Tibial artery (tissue), 4 donors: ENCODE results near the gene RPTOR.

ENCODE experiments used
- DNase-seq, 2 donors: peaks; one replicate each; pipeline ENCODE4 v3.0.0-alpha.2; 2019
- H3K27ac ChIP-seq, 2 donors: fragments of 200-600 bp; sonication (generic) in 1 of 2; 1 replicate in 1 of 2; 2 replicates in 1 of 2; pipeline ENCODE4 v1.5.1; 2018 to 2019; ENCODE audit warnings: mild to moderate bottlenecking in 1 of 2
- H3K27me3 ChIP-seq, 2 donors: fragments of 200-600 bp; sonication (generic) in 1 of 2; one replicate each; pipeline versions ENCODE4 v1.5.1 to v1.6.0; 2016 to 2019
- H3K36me3 ChIP-seq, 3 donors: fragments of 200-600 bp; sonication (generic) in 2 of 3; one replicate each; pipeline ENCODE4 v1.5.1; 2016 to 2019; ENCODE audit warnings: mild to moderate bottlenecking in 2 of 3
- H3K4me1 ChIP-seq, 4 donors: fragments of 200-600 bp; sonication (generic) in 2 of 4; 1 replicate in 3 of 4; 2 replicates in 1 of 4; pipeline ENCODE4 v1.5.1; 2016 to 2019
- H3K4me3 ChIP-seq, 2 donors: fragments of 200-600 bp; sonication (generic) in 1 of 2; 1 replicate in 1 of 2; 2 replicates in 1 of 2; pipeline ENCODE4 v1.5.1; 2018 to 2019; ENCODE audit warnings: mild to moderate bottlenecking in 2 of 2
- H3K9me3 ChIP-seq, 3 donors: fragments of 200-600 bp; sonication (generic) in 1 of 3; one replicate each; pipeline ENCODE4 v1.5.1; 2016 to 2019
- intact Hi-C: fragments of 100-400 bp; cut with DNase I; formaldehyde crosslinking; loops from one replicate; pipeline ENCODE4 v1.15.0; 2023; ENCODE audit warnings: low total_unique reads
- TF ChIP-seq, protein P1 (sequence below), 2 experiments: fragments of 200-600 bp in 1 of 2; fragments of 450-650 bp in 1 of 2; IDR thresholded peaks; one replicate each; pipeline ENCODE4 v1.5.1; 2017 to 2019; ENCODE audit warnings: antibody characterized with exemption in 2 of 2, mild to moderate bottlenecking in 1 of 2, moderate library complexity in 1 of 2

RPTOR gene

GRCh38 chr17:80902963-80903611 lies 358.4 kb downstream of the RPTOR start:
- Histone ChIP-seq H3K4me3 (no peak overlapping the region), H3K36me3 (peaks cover 6 to 58% (median 10%) of the 10 kb centered on the region in 3 donors), H3K27ac (peak overlapping the region in 1 of 2 donors; percentile 26), H3K27me3 (no peaks in the 10 kb centered on the region), H3K9me3 (no peaks in the 10 kb centered on the region), H3K4me1 (peaks cover 0 to 14% (median 8%) of the 10 kb centered on the region in 4 donors)
- no peak for DNase-seq
- TF ChIP-seq, protein P1, sequence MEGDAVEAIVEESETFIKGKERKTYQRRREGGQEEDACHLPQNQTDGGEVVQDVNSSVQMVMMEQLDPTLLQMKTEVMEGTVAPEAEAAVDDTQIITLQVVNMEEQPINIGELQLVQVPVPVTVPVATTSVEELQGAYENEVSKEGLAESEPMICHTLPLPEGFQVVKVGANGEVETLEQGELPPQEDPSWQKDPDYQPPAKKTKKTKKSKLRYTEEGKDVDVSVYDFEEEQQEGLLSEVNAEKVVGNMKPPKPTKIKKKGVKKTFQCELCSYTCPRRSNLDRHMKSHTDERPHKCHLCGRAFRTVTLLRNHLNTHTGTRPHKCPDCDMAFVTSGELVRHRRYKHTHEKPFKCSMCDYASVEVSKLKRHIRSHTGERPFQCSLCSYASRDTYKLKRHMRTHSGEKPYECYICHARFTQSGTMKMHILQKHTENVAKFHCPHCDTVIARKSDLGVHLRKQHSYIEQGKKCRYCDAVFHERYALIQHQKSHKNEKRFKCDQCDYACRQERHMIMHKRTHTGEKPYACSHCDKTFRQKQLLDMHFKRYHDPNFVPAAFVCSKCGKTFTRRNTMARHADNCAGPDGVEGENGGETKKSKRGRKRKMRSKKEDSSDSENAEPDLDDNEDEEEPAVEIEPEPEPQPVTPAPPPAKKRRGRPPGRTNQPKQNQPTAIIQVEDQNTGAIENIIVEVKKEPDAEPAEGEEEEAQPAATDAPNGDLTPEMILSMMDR (IDR thresholded peaks at IDR 0.05) = no peak
- intact Hi-C loops = no loop called here

- no peak overlapping the region for H3K27ac ChIP-seq
- peaks cover 0 to 14% (median 8%) of the 10 kb centered on the region in 4 donors for H3K4me1 ChIP-seq
- intact Hi-C loops = no loop called here
- peaks cover 13 to 69% (median 21%) of the 10 kb centered on the region in 3 donors for H3K36me3 ChIP-seq
- H3K4me3 ChIP-seq = no peak overlapping the region
- H3K9me3 ChIP-seq = no peaks in the 10 kb centered on the region
- TF ChIP-seq, protein P1 (IDR thresholded peaks at IDR 0.05) = no peak
- no peak for DNase-seq
- no peaks in the 10 kb centered on the region for H3K27me3 ChIP-seq
Observed at GRCh38 chr17:80904036-80904753, 359.6 kb downstream of the RPTOR start.

DNA sequence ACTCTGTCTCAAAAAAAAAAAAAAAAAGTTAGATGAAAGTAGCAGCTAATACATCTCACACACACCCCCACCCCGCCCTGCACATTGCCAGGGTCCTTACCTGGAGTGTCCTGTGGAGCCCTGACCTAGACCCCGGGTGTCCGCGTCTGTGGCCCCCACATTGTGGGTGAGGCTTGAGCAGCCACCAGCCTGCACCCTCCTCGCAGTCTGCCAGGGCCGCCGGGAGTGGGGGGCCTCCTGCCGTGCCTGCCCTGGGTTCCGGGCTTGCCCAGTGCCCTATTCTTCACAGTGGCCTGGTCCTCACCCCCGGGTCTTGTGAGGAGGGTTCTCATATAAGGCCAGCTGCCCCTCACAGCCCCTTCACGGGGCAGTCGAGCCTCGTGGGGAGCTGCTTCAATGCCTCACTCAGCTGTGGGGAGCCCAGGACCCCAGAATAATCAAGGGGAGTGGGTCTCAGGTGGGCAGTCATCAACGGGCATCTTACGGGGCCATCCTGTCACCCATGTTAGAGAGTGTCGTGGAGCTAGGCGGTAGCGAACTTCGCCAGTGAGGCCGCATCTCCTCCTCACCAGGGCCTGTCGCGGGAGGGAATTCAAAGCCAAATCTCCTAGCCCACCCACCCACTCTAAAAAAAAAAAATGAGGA lies 361.1 kb downstream of the RPTOR start:
- DNase-seq = no peak
- intact Hi-C loops = no loop called here
- no peak overlapping the region for H3K27ac ChIP-seq
- H3K4me1 ChIP-seq = peaks cover 0 to 14% (median 8%) of the 10 kb centered on the region in 4 donors
- H3K36me3 ChIP-seq = peaks cover 21 to 75% (median 35%) of the 10 kb centered on the region in 3 donors
- TF ChIP-seq, protein P1 (IDR thresholded peaks at IDR 0.05) = no peak
- no peak overlapping the region for H3K4me3 ChIP-seq
- no peaks in the 10 kb centered on the region for H3K9me3 ChIP-seq
- no peaks in the 10 kb centered on the region for H3K27me3 ChIP-seq

GRCh38 chr17:80906364-80907259 lies 362.0 kb downstream of the RPTOR start:
- no peaks in the 10 kb centered on the region for H3K27me3 ChIP-seq
- peaks cover 27 to 77% (median 43%) of the 10 kb centered on the region in 3 donors for H3K36me3 ChIP-seq
- no peaks in the 10 kb centered on the region for H3K9me3 ChIP-seq
- peaks cover 0 to 11% (median 6%) of the 10 kb centered on the region in 4 donors for H3K4me1 ChIP-seq
- H3K27ac ChIP-seq = no peak overlapping the region
- TF ChIP-seq, protein P1 (IDR thresholded peaks at IDR 0.05) = no peak
- intact Hi-C loops = no loop called here
- H3K4me3 ChIP-seq = no peak overlapping the region
- no peak for DNase-seq

- TF ChIP-seq, protein P1 (IDR thresholded peaks at IDR 0.05) = no peak
- H3K27ac ChIP-seq = no peak overlapping the region
- H3K4me3 ChIP-seq = no peak overlapping the region
- no peaks in the 10 kb centered on the region for H3K27me3 ChIP-seq
- no peaks in the 10 kb centered on the region for H3K9me3 ChIP-seq
- no peak for DNase-seq
- peaks cover 27 to 83% (median 44%) of the 10 kb centered on the region in 3 donors for H3K36me3 ChIP-seq
- peaks cover 0 to 11% (median 6%) of the 10 kb centered on the region in 4 donors for H3K4me1 ChIP-seq
- intact Hi-C loops = no loop called here
Observed at GRCh38 chr17:80907281-80907680, 362.6 kb downstream of the RPTOR start.
